ENCODE measurements around the gene DOCK1. TPM values are rescaled to one million over a fixed set of nuclear protein-coding genes. Genes with fewer than 3 reads are reported as not detected.

Gene DOCK1
- total RNA-seq, 4 donors from 2014 or later = 60.6 to 136 (median 92.7) TPM

DNA sequence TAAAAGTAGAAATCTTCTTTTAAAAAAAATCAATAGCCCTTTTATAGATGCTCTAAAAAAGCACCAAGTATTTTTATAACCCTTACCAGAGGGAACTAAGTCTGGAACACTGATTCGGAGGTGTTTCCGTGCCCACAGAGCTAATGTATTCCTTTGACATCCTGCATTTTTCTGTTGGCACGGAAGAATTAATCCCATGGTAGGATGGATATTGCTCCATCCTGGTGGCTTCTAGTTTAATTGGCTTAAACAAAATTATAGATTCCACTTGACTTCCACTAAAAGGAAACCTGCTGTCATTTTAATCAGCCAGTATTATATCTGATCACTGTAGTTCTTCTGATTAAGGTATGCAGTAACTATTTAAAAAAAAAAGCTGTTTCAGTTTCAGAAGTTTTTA is 479.8 kb downstream of the DOCK1 start:
- H3K4me3 ChIP-seq = no peak overlapping the region
- 87% methylated on average over 3 of the region's 3 CpGs for WGBS
- TF ChIP-seq POLR2A (IDR thresholded peaks at IDR 0.05) = no peak
- no peaks in the 10 kb centered on the region for H3K4me1 ChIP-seq
- no peak overlapping the region for H3K27ac ChIP-seq
- DNase-seq (ENCODE audit: low spot score in 2 of 2) = no peak
- no peaks in the 10 kb centered on the region for H3K27me3 ChIP-seq
- H3K36me3 ChIP-seq = peaks cover 39% of the 10 kb centered on the region
- no peaks in the 10 kb centered on the region for H3K9me3 ChIP-seq

- Histone ChIP-seq H3K4me3 (no peak overlapping the region), H3K36me3 (peaks cover 44% of the 10 kb centered on the region), H3K4me1 (no peaks in the 10 kb centered on the region), H3K27ac (no peak overlapping the region), H3K9me3 (no peaks in the 10 kb centered on the region), H3K27me3 (no peaks in the 10 kb centered on the region)
- no peak for DNase-seq (ENCODE audit: low spot score in 2 of 2)
- TF ChIP-seq POLR2A (IDR thresholded peaks at IDR 0.05) (no peak), EP300 (IDR thresholded peaks at IDR 0.05) (no peak)
- WGBS = 79% methylated on average over 17 of the region's 17 CpGs
Observed at GRCh38 chr10:127386606-127387327, 481.5 kb downstream of the DOCK1 start.

- Histone ChIP-seq H3K27ac (no peak overlapping the region), H3K4me1 (no peaks in the 10 kb centered on the region), H3K36me3 (peaks cover 22% of the 10 kb centered on the region), H3K9me3 (no peaks in the 10 kb centered on the region), H3K4me3 (no peak overlapping the region), H3K27me3 (no peaks in the 10 kb centered on the region)
- no peak for DNase-seq (ENCODE audit: low spot score in 2 of 2)
- no peak for TF ChIP-seq POLR2AphosphoS5 (IDR thresholded peaks at IDR 0.05)
- no peak for TF ChIP-seq CTCF (IDR thresholded peaks at IDR 0.05)
- TF ChIP-seq POLR2A (IDR thresholded peaks at IDR 0.05) = no peak
- TF ChIP-seq EP300 (IDR thresholded peaks at IDR 0.05) = no peak
- 79% methylated on average over 3 of the region's 12 CpGs for WGBS
Observed at GRCh38 chr10:127391875-127392274, 486.6 kb downstream of the DOCK1 start.

GRCh38 chr10:127392351-127393235 is 487.4 kb downstream of the DOCK1 start:
- no peak for TF ChIP-seq POLR2AphosphoS5 (IDR thresholded peaks at IDR 0.05)
- no peak for DNase-seq (ENCODE audit: low spot score in 2 of 2)
- no peaks in the 10 kb centered on the region for H3K9me3 ChIP-seq
- H3K36me3 ChIP-seq = peaks cover 22% of the 10 kb centered on the region
- H3K4me3 ChIP-seq = no peak overlapping the region
- H3K27ac ChIP-seq = no peak overlapping the region
- no peaks in the 10 kb centered on the region for H3K27me3 ChIP-seq
- H3K4me1 ChIP-seq = no peaks in the 10 kb centered on the region
- WGBS = 81% methylated on average over 23 of the region's 23 CpGs

- no peak for DNase-seq (ENCODE audit: low spot score in 2 of 2)
- Histone ChIP-seq H3K27ac (no peak overlapping the region), H3K4me1 (no peaks in the 10 kb centered on the region), H3K9me3 (no peaks in the 10 kb centered on the region), H3K36me3 (peaks cover 20% of the 10 kb centered on the region), H3K27me3 (no peaks in the 10 kb centered on the region), H3K4me3 (no peak overlapping the region)
- no peak for TF ChIP-seq POLR2AphosphoS5 (IDR thresholded peaks at IDR 0.05)
- TF ChIP-seq POLR2A (IDR thresholded peaks at IDR 0.05) = no peak
- no peak for TF ChIP-seq EP300 (IDR thresholded peaks at IDR 0.05)
- TF ChIP-seq CTCF (IDR thresholded peaks at IDR 0.05) = no peak
- WGBS = 81% methylated on average over 9 of the region's 12 CpGs
Observed at GRCh38 chr10:127398140-127398970, 493.1 kb downstream of the DOCK1 start.

GRCh38 chr10:127398971-127399365 is 493.7 kb downstream of the DOCK1 start:
- WGBS = 93% methylated on average over 10 of the region's 10 CpGs
- Histone ChIP-seq H3K4me3 (no peak overlapping the region), H3K9me3 (no peaks in the 10 kb centered on the region), H3K27me3 (no peaks in the 10 kb centered on the region), H3K36me3 (peaks cover 20% of the 10 kb centered on the region), H3K27ac (no peak overlapping the region), H3K4me1 (no peaks in the 10 kb centered on the region)
- no peak for DNase-seq (ENCODE audit: low spot score in 2 of 2)
- TF ChIP-seq EP300 (IDR thresholded peaks at IDR 0.05) = no peak
- no peak for TF ChIP-seq CTCF (IDR thresholded peaks at IDR 0.05)
- TF ChIP-seq POLR2AphosphoS5 (IDR thresholded peaks at IDR 0.05) = no peak
- TF ChIP-seq POLR2A (IDR thresholded peaks at IDR 0.05) = no peak
